Loucy (cell line): ENCODE data around the gene SPRR4.

Experiments used
- CTCF ChIP-seq: fragments of 200-600 bp; sonication (generic); conservative IDR thresholded peaks from 2 replicates; pipeline ENCODE4 v1.5.1; 2014; ENCODE audit warnings: mild to moderate bottlenecking, antibody characterized with exemption, low read length
- EZH2phosphoT487 ChIP-seq: fragments of 200-600 bp; IDR thresholded peaks from 2 replicates; pipeline ENCODE4 v1.6.1; 2018; ENCODE audit warnings: antibody characterized with exemption, mild to moderate bottlenecking, moderate library complexity, borderline replicate concordance

- no peak for TF ChIP-seq CTCF
- no peak for TF ChIP-seq EZH2phosphoT487
Measured at GRCh38 chr1:152996633-152997400, 26.4 kb downstream of the SPRR4 start.
